CD4-positive, alpha-beta memory T cell (primary cell): ENCODE results near the gene FYB2. TPM values are rescaled to one million over a fixed set of nuclear protein-coding genes. Genes with fewer than 3 reads are reported as not detected.

Source experiments
- CTCF ChIA-PET: fragments of 350-600 bp; sonication (Branson Sonifier 250); formaldehyde crosslinking; loops from one replicate; lab custom pipeline; 2021; ENCODE audit warnings: inconsistent platforms; ENCODE audit not compliant: partially characterized antibody; lab: Charles Lee
- POLR2A ChIA-PET: fragments of 350-600 bp; sonication (Branson Sonifier 250); formaldehyde crosslinking; loops from one replicate; lab custom pipeline; 2021; ENCODE audit not compliant: partially characterized antibody; lab: Charles Lee
- DNase-seq, 5 donors: peaks; one replicate each; pipeline versions ENCODE4 v3.0.0 to v3.0.0-alpha.2; 2020 to 2022; ENCODE audit warnings: mixed read lengths in 1 of 5
- H3K27ac ChIP-seq: one replicate; pipeline ENCODE4 v1.7.0; 2013; ENCODE audit warnings: low read depth, low read length
- H3K27me3 ChIP-seq: 2 replicates; pipeline ENCODE4 v1.7.0; 2013; ENCODE audit warnings: mild to moderate bottlenecking, low read length, moderate library complexity; ENCODE audit not compliant: insufficient read depth
- H3K36me3 ChIP-seq: 2 replicates; pipeline ENCODE4 v1.7.0; 2013; ENCODE audit warnings: mild to moderate bottlenecking, low read length, moderate library complexity; ENCODE audit not compliant: insufficient read depth
- H3K4me1 ChIP-seq: 2 replicates; pipeline ENCODE4 v1.7.0; 2013; ENCODE audit warnings: mild to moderate bottlenecking, low read length, moderate library complexity; ENCODE audit not compliant: insufficient read depth
- H3K4me3 ChIP-seq, 2 donors: one replicate each; pipeline ENCODE4 v1.7.0; 2013; ENCODE audit warnings: low read length in 2 of 2, mild to moderate bottlenecking in 1 of 2
- H3K9me3 ChIP-seq, 2 donors: one replicate each; pipeline ENCODE4 v1.7.0; 2013; ENCODE audit warnings: low read length in 2 of 2, control low read depth in 1 of 2; ENCODE audit not compliant: control insufficient read depth in 1 of 2
- H3K27ac Mint-ChIP-seq, 7 donors: one replicate each; pipeline ENCODE4 v1.8.0; 2020 to 2021; ENCODE audit warnings: mixed read lengths in 7 of 7, mild to moderate bottlenecking in 6 of 7, inconsistent platforms in 3 of 7, moderate library complexity in 3 of 7
- H3K27me3 Mint-ChIP-seq, 2 donors: one replicate each; pipeline ENCODE4 v1.8.0; 2020 to 2021; ENCODE audit warnings: mixed read lengths in 2 of 2
- H3K36me3 Mint-ChIP-seq, 2 donors: one replicate each; pipeline ENCODE4 v1.8.0; 2020 to 2021; ENCODE audit warnings: mixed read lengths in 2 of 2, inconsistent platforms in 1 of 2, mild to moderate bottlenecking in 1 of 2
- H3K4me1 Mint-ChIP-seq, 4 donors: one replicate each; pipeline ENCODE4 v1.8.0; 2020 to 2021; ENCODE audit warnings: mixed read lengths in 4 of 4, mild to moderate bottlenecking in 1 of 4
- H3K4me3 Mint-ChIP-seq, 8 donors: one replicate each; pipeline ENCODE4 v1.8.0; 2020 to 2021; ENCODE audit warnings: mixed read lengths in 8 of 8, mild to moderate bottlenecking in 7 of 8, moderate library complexity in 6 of 8, inconsistent platforms in 3 of 8
- H3K9me3 Mint-ChIP-seq, 8 donors: one replicate each; pipeline ENCODE4 v1.8.0; 2020 to 2021; ENCODE audit warnings: mixed read lengths in 8 of 8, mild to moderate bottlenecking in 5 of 8, inconsistent platforms in 3 of 8, moderate library complexity in 1 of 8
- intact Hi-C: fragments of 100-400 bp; cut with micrococcal nuclease; formaldehyde crosslinking; loops from one replicate; pipeline ENCODE4 v1.15.1; 2023
- polyA plus RNA-seq, 2 donors: library from polyadenylated mRNA; unstranded; fragments of 300-500 nt; fragmentation: Illumina TruSeq; gene quantifications; one replicate each; pipeline ENCODE4 v1.2.3, GENCODE V29; 2021
- total RNA-seq, 2 experiments: library from RNA; stranded (reverse); gene quantifications; one replicate each; pipeline ENCODE4 v1.2.3, GENCODE V29; 2021

The FYB2 gene
- total and polyA plus RNA-seq, 4 experiments from 2014 or later, result not detected

GRCh38 chr1:56856186-56856585 lies 37.0 kb upstream of the FYB2 start:
- no peak for DNase-seq
- Mint-ChIP-seq H3K36me3 (no peaks in the 10 kb centered on the region), H3K9me3 (peaks cover 0 to 2% (median 0%) of the 10 kb centered on the region in 8 donors), H3K27me3 (peaks cover 0 to 5% of the 10 kb centered on the region in 2 donors), H3K4me3 (no peak overlapping the region), H3K4me1 (no peaks in the 10 kb centered on the region), H3K27ac (no peak overlapping the region)
- ChIA-PET CTCF (no interaction called here), POLR2A (no interaction called here)
- Histone ChIP-seq H3K27me3 (no peaks in the 10 kb centered on the region), H3K4me1 (no peaks in the 10 kb centered on the region), H3K4me3 (no peak overlapping the region), H3K36me3 (no peaks in the 10 kb centered on the region), H3K27ac (no peak overlapping the region), H3K9me3 (no peaks in the 10 kb centered on the region)
- intact Hi-C loops, result no loop called here

- Mint-ChIP-seq H3K4me1 (no peaks in the 10 kb centered on the region), H3K36me3 (no peaks in the 10 kb centered on the region), H3K27me3 (peaks cover 0 to 5% of the 10 kb centered on the region in 2 donors), H3K4me3 (no peak overlapping the region), H3K27ac (no peak overlapping the region), H3K9me3 (no peaks in the 10 kb centered on the region)
- POLR2A ChIA-PET, result no interaction called here
- CTCF ChIA-PET, result no interaction called here
- Histone ChIP-seq H3K36me3 (no peaks in the 10 kb centered on the region), H3K4me3 (no peak overlapping the region), H3K27me3 (no peaks in the 10 kb centered on the region), H3K9me3 (no peaks in the 10 kb centered on the region), H3K4me1 (no peaks in the 10 kb centered on the region), H3K27ac (no peak overlapping the region)
- intact Hi-C loops, result no loop called here
- DNase-seq, result no peak
These were observed 36.0 kb upstream of the FYB2 start for GRCh38 chr1:56855190-56855589.

- no peak for DNase-seq
- no peaks in the 10 kb centered on the region for H3K9me3 ChIP-seq
- no peaks in the 10 kb centered on the region for H3K4me1 Mint-ChIP-seq
- ChIA-PET POLR2A (no interaction called here), CTCF (no interaction called here)
- H3K36me3 ChIP-seq, result no peaks in the 10 kb centered on the region
- peaks cover 0 to 5% of the 10 kb centered on the region in 2 donors for H3K27me3 Mint-ChIP-seq
- intact Hi-C loops, result no loop called here
- H3K27me3 ChIP-seq, result no peaks in the 10 kb centered on the region
- no peak within 1 kb of the TSS for H3K27ac ChIP-seq
- H3K4me3 ChIP-seq, result no peak within 1 kb of the TSS
- no peak within 1 kb of the TSS for H3K4me3 Mint-ChIP-seq
- H3K4me1 ChIP-seq, result no peaks in the 10 kb centered on the region
- H3K36me3 Mint-ChIP-seq, result no peaks in the 10 kb centered on the region
- no peaks in the 10 kb centered on the region for H3K9me3 Mint-ChIP-seq
- H3K27ac Mint-ChIP-seq, result no peak within 1 kb of the TSS
These were observed 35.4 kb upstream of the FYB2 start, which contains the start of gene C8A for GRCh38 chr1:56854521-56855099. Gene C8A (plus strand): TSS chr1:56854797. CDS start chr1:56854902, 105 bp downstream.

- H3K36me3 ChIP-seq, result no peaks in the 10 kb centered on the region
- Mint-ChIP-seq H3K9me3 (no peaks in the 10 kb centered on the region), H3K27me3 (peaks cover 0 to 10% of the 10 kb centered on the region in 2 donors), H3K27ac (no peak overlapping the region), H3K36me3 (no peaks in the 10 kb centered on the region), H3K4me3 (no peak overlapping the region), H3K4me1 (no peaks in the 10 kb centered on the region)
- no peaks in the 10 kb centered on the region for H3K9me3 ChIP-seq
- CTCF ChIA-PET, result no interaction called here
- intact Hi-C loops, result no loop called here
- H3K27me3 ChIP-seq, result no peaks in the 10 kb centered on the region
- H3K4me3 ChIP-seq, result no peak overlapping the region
- no peak overlapping the region for H3K27ac ChIP-seq
- no peaks in the 10 kb centered on the region for H3K4me1 ChIP-seq
- DNase-seq, result no peak
- POLR2A ChIA-PET, result no interaction called here
These were observed 33.3 kb upstream of the FYB2 start for GRCh38 chr1:56852476-56852875.

GRCh38 chr1:56850922-56851321 lies 31.7 kb upstream of the FYB2 start:
- Mint-ChIP-seq H3K36me3 (no peaks in the 10 kb centered on the region), H3K27me3 (peaks cover 0 to 10% of the 10 kb centered on the region in 2 donors), H3K4me3 (no peak overlapping the region), H3K9me3 (no peaks in the 10 kb centered on the region), H3K27ac (no peak overlapping the region), H3K4me1 (no peaks in the 10 kb centered on the region)
- no peaks in the 10 kb centered on the region for H3K4me1 ChIP-seq
- H3K4me3 ChIP-seq, result no peak overlapping the region
- intact Hi-C loops, result no loop called here
- no peaks in the 10 kb centered on the region for H3K9me3 ChIP-seq
- no peak overlapping the region for H3K27ac ChIP-seq
- no peaks in the 10 kb centered on the region for H3K36me3 ChIP-seq
- POLR2A ChIA-PET, result no interaction called here
- DNase-seq, result no peak
- H3K27me3 ChIP-seq, result no peaks in the 10 kb centered on the region
- CTCF ChIA-PET, result interaction anchor here (0.9 kb wide), 1 partner anchor 18 kb away, joined by 5 read pairs; no protein-coding TSS in a partner anchor

GRCh38 chr1:56850411-56850810 lies 31.2 kb upstream of the FYB2 start:
- Mint-ChIP-seq H3K27me3 (peaks cover 0 to 10% of the 10 kb centered on the region in 2 donors), H3K4me3 (no peak overlapping the region), H3K9me3 (no peaks in the 10 kb centered on the region), H3K27ac (no peak overlapping the region), H3K36me3 (no peaks in the 10 kb centered on the region), H3K4me1 (no peaks in the 10 kb centered on the region)
- Histone ChIP-seq H3K36me3 (no peaks in the 10 kb centered on the region), H3K27ac (no peak overlapping the region), H3K4me3 (no peak overlapping the region), H3K27me3 (no peaks in the 10 kb centered on the region), H3K4me1 (no peaks in the 10 kb centered on the region), H3K9me3 (no peaks in the 10 kb centered on the region)
- POLR2A ChIA-PET, result no interaction called here
- CTCF ChIA-PET, result interaction anchor here (0.9 kb wide), 1 partner anchor 17 kb away, joined by 5 read pairs; no protein-coding TSS in a partner anchor
- intact Hi-C loops, result no loop called here
- no peak for DNase-seq

- no peaks in the 10 kb centered on the region for H3K4me1 ChIP-seq
- ChIA-PET CTCF (no interaction called here), POLR2A (no interaction called here)
- H3K9me3 ChIP-seq, result no peaks in the 10 kb centered on the region
- no peaks in the 10 kb centered on the region for H3K9me3 Mint-ChIP-seq
- intact Hi-C loops, result no loop called here
- no peaks in the 10 kb centered on the region for H3K36me3 ChIP-seq
- H3K27ac Mint-ChIP-seq, result no peak overlapping the region
- peaks cover 0 to 10% of the 10 kb centered on the region in 2 donors for H3K27me3 Mint-ChIP-seq
- no peak overlapping the region for H3K4me3 ChIP-seq
- H3K4me3 Mint-ChIP-seq, result no peak overlapping the region
- no peak overlapping the region for H3K27ac ChIP-seq
- DNase-seq, result no peak
- no peaks in the 10 kb centered on the region for H3K27me3 ChIP-seq
- no peaks in the 10 kb centered on the region for H3K36me3 Mint-ChIP-seq
- H3K4me1 Mint-ChIP-seq, result no peaks in the 10 kb centered on the region
These were observed 30.5 kb upstream of the FYB2 start for GRCh38 chr1:56849750-56850149.
